C1 segment of cervical spinal cord (tissue), 14 donors: ENCODE data around the gene PGRMC2.

Source experiments
- DNase-seq, 14 donors: peaks; one replicate each; lab custom pipeline; 2025; lab: John Stamatoyannopoulos, UW

PGRMC2 gene

GRCh38 chr4:128298852-128299251 is 11.2 kb upstream of the PGRMC2 start:
- no peak for DNase-seq

- no peak for DNase-seq
Measured at GRCh38 chr4:128298146-128298758, 10.6 kb upstream of the PGRMC2 start.

DNA sequence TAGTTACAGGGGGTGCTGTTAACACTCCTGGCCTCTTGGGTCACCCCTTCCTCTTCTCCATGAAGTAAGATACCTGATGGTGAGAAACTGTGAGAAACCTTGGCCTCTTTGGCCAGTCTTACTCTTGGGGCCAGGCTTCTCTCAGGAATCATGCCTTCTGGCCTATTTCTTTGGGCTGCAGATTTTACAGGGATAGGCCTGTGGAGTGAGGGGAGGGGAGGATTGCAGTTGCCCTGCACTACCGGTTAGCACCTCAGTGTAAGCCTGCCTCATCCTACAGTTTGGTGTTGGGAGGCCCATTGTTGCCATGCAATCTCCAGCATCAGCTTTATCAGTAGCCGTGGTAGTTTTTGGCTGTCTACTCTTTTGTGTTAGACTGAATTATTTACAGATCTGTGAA is 7.6 kb upstream of the PGRMC2 start:
- DNase-seq = no peak

DNA sequence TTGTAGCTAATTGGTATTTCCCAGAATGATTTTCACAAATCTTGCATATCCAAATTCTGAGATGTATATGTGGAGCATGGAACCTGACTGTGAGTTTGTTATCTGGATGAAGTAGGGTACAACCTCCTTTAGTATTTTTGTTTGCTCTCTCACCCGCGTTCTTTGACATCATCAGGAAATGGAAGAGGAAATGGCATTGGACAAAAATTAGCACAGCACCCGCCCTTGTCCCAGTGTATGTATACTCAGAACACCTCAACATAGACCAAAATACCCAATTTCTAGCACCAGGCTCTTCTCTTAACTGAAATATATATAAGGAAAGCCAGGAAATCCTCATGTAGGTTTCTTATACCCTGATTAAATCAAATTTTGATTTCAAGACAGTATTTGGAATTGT is 6.9 kb upstream of the PGRMC2 start:
- DNase-seq = no peak

- no peak for DNase-seq
Measured at GRCh38 chr4:128292349-128292748, 4.7 kb upstream of the PGRMC2 start.

DNA sequence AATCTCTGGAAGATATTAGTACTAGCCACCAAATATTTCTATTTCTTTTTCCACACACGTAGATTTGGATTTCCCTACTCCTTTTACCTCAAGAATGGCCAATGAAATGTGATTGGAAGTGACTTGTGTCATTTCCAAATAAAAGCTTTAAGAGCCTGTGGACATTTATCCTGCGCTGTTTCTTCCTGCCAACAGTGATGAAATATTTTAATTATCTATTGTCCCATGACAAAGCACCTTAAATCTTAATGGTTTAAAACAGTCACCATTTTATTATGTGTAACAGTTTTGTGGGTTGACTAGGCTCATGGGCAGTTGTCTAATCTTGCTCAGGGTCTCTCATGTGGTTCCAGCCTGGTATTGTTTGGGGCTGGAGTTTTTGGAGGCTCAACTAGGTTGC is 3.5 kb upstream of the PGRMC2 start:
- DNase-seq = no peak

DNA sequence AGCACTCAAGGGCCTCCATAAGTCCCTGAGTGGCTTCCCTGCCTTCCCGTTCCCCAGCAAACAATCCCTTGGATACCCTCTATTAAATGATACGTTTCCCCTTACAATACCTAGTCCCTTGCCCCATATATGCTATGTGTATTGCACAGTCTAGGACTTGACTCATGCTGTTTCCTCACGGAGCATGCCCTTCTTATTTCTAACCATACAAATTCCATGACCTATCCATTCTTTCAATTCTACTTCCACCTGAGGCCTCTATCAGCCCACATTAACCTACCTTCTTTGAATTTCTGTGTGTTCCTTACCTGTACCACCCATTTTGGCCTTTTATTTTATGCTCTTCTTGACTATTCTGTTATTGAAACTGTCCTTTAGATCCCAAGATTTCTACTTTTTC is 2.9 kb upstream of the PGRMC2 start:
- DNase-seq = no peak

GRCh38 chr4:128289523-128290158 is 2.0 kb upstream of the PGRMC2 start:
- DNase-seq = no peak

GRCh38 chr4:128288689-128289106 is 1.1 kb upstream of the PGRMC2 start:
- peak in 1 of 14 donors; percentile 50 for DNase-seq

GRCh38 chr4:128287871-128288688 is 467 bp upstream of the PGRMC2 start:
- DNase-seq = peak; percentile 80 to 100 (median 97)

DNA sequence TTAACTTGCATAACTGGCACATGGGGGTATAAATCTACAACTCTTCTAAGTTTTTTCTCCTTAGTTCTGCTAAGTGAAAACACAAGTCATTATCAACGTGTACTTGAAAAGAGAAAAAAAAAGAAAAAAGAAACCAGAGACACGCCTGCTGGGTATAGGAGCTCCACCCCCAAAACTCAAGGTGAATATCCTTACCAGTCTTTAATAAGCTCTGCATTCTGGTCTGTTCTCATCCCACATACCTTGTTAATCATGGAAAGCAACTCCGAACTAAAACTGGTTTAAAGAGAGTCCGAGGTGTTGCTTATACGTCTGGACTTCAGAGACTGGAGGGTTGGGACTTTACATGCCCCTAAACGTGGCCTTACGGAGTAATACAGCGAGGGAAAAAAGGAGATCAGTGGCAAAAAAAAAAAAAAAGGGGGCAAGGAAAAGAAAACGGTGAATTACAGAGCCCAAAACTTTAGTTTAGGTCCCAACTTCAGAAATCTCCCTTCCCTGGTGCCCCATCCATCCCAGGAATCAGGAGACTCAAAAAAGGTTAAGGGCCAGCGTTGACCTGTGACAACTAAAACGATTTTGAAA is 1.0 kb downstream of the PGRMC2 start:
- no peak for DNase-seq

DNA sequence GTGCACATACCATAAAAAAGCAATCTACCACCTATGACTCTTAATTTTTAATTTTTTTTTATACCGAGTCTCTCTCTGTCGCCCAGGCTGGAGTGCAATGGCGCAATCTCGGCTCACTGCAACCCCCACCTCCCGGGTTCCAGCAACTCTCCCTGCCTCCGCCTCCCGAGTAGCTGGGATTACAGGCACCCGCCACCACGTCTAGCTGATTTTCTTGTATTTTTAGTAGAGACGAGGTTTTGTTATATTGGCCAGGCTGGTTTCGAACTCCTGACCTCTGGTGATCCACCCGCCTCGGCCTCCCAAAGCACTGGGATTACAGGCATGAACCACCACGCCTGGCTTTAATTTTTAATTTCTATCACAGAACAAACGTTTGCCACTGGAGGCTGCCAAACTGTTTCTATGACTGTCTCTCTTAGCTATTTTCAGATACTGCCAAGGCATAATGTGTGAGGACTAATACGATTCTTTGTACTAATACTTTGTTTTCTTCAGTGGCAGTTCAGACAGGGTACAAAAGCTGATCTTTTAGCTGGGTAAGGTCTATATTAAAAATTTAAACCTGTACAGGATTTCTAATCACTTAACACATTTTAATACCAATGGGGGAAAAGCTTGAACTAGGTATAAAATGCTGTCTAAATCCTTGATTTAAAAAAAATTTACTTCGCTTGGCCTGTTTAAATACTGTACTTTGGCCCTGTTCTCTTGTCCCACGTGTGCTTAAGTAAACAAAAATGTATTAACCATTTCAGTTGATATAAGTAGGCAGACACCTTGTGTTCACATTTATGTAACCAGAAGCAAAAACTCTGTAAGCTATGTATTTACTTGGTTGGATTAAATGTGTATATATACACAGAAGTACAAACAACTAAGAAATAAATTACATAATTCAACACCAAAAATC is 2.3 kb downstream of the PGRMC2 start:
- DNase-seq = no peak

DNA sequence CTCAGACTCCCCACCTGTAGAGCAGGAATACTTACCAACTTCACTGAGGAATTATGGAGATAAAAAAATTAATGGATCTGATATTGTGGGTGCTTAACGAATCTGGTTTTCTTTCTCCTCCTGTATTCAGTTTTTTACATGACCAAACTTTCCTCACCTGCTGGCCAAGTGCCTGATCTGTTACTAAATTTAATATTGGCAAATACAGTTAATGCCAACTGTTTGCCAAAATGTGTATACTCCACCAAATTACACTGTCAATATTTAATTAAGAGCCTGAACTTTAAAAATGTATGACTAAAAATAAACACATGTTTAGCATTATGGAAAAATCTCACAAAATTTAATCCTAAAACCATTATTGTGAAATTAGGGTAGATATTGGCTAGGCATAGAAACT is 3.3 kb downstream of the PGRMC2 start:
- no peak for DNase-seq

- DNase-seq = no peak
Measured at GRCh38 chr4:128283071-128283470, 4.5 kb downstream of the PGRMC2 start.

DNA sequence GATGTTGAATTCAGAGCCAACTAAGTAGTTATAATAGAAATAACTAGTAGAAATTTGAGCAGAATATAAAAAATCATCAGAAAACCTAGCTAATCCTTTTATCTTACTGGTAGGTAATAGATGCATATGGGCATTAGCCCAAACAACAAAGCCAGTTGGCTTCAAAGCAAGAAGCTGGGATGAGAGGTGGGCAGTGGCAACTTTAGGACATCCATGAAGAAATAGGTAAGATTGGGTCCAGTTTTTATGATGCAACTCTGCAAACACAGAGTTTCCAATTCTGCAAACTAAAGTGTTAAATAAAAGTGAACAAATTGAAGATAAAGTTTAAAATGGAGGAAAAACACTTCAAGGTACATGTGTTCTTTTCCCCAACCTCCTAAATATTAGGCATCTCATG is 5.1 kb downstream of the PGRMC2 start:
- DNase-seq = no peak

GRCh38 chr4:128281354-128281753 is 6.3 kb downstream of the PGRMC2 start:
- no peak for DNase-seq

DNA sequence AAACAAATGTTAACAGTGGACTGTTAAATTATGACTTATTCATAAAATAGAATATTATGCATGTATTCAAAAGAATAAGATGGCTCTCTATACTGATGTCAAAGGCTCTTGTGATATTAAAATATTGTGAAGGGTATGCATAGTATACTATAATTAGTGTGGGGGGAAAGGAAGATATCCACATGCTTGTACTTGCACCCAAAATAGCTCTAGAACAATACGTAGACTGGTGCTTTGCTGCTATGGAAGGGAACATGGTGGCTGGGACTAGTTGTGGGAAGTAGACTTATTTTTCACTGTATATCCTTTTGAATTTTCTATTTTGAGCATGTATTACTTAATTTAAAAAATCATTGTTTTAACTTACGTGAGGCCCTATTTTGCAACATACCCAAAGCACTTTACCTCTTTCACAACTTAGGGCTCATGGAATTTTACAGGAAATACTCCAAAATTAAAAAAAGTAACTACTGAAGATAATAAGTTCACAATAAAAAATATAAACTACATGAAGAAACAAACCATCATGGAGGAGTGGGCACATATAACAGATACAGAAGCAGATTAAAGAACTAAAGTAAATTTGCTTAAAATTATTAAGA is 7.9 kb downstream of the PGRMC2 start:
- DNase-seq = no peak

DNA sequence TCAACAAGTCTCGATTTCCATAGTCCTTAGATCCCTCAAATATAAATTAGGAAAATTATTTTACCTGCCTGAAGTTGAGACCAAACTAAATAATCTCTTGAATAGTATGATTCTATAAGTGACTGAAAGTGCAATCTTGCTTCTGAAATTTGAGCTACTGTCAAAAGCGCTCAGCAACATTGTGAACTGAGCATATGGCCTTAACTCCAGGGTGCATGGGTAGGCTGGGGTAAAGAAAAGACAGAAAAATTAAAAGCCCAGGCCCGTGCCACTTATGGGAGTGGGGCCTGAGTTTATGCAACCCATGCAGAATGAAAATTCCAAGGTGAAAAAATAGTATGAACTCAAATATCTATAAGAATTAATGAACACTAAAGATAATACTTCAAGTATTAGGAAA is 9.8 kb downstream of the PGRMC2 start:
- DNase-seq = peak in 1 of 14 donors; percentile 77

GRCh38 chr4:128275346-128275745 is 12.3 kb downstream of the PGRMC2 start:
- DNase-seq = no peak

DNA sequence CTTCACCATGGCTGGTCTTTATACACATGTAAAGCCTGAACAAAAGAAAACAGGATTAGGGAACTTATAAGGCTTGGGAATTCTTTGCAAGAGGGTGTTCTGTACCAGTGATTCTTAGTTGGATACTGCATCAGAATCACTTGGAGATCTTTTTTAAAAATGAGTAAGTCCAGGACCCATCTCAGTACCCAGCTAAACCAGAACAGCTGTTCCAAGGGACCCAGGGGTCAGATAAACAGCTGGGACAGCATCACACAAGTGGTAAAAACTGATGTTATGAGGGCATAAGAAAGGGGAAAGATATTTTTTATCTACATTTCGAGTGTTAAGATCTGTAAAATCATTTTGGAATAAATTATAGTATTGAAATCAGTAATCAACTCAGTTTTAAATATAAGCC is 16.1 kb downstream of the PGRMC2 start:
- no peak for DNase-seq

DNA sequence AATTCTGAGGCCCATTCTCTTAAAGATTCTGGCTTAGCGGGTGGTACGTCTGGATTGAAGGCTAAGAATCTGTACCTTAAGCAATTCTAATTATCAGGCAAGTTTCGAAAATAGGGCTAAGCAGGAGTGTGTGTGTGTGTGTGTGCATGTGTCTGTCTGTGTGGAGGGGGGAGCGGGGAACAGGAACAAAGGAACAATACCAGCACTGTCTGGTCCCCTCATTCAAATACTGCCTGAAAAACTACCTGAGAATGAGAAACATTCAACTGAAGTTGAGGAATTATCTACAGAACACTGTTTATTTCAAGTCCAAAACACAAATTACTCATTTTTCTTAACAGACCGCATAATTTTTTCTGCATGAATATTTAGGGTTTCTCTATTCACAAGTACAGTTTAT is 18.6 kb downstream of the PGRMC2 start:
- DNase-seq = no peak
